GM12878 (cell line): Measurements from ENCODE around the gene MEP1B. TPM values are rescaled to one million over a fixed set of nuclear protein-coding genes. Genes with fewer than 3 reads are reported as not detected.

Experiments used
- ATAC-seq: fragments of 200-7000 bp; cut with Tn5 transposase; 3 replicates; pipeline ENCODE4 v1.9.1; 2020; ENCODE audit warnings: mild to moderate bottlenecking, moderate library complexity
- BruUV-seq: library from RNA; stranded (reverse); fragments of 400-500 nt; replicated peaks from 2 replicates; lab custom pipeline; 2021; lab: Mats Ljungman, UMichigan
- CTCF ChIA-PET: fragments of 300-600 bp; sonication (Branson Sonifier 250); formaldehyde crosslinking; extraction: SDS; loops from one replicate; lab custom pipeline; 2021; ENCODE audit warnings: inconsistent platforms; lab: Yijun Ruan, JAX
- POLR2A ChIA-PET: fragments of 350-600 bp; formaldehyde crosslinking; extraction: SDS; loops from one replicate; lab custom pipeline; 2021; ENCODE audit warnings: inconsistent platforms; lab: Charles Lee
- RAD21 ChIA-PET: fragments of 300-600 bp; sonication (Branson Sonifier 250); formaldehyde crosslinking; loops from one replicate; lab custom pipeline; 2023; ENCODE audit warnings: antibody characterized with exemption; ENCODE audit not compliant: unreplicated experiment; lab: Charles Lee
- SMC1A ChIA-PET: fragments of 300-600 bp; sonication (Branson Sonifier 250); formaldehyde crosslinking; loops from one replicate; lab custom pipeline; 2023; ENCODE audit not compliant: unreplicated experiment, uncharacterized antibody; lab: Charles Lee
- DNase-seq: peaks from one replicate; pipeline ENCODE4 v3.0.0-alpha.2; 2011; ENCODE audit warnings: low read depth, low spot score
- FAIRE-seq: peaks from 3 replicates; lab custom pipeline; 2011; peaks lifted over from hg19 to GRCh38; lab: Jason Lieb, UNC
- H2AFZ ChIP-seq: 2 replicates; pipeline ENCODE4 v1.6.0; 2011; ENCODE audit warnings: low read depth, low read length, control low read depth; ENCODE audit not compliant: control insufficient read depth
- H3K27ac ChIP-seq: 2 replicates; pipeline ENCODE4 v1.5.1; 2011; ENCODE audit warnings: control low read depth; ENCODE audit not compliant: control insufficient read depth, insufficient read depth
- H3K27me3 ChIP-seq, 2 experiments: replicated peaks in 1 of 2; 2 replicates each; pipeline versions ENCODE4 v1.6.0 to v1.6.1; 2011; ENCODE audit warnings: low read length in 1 of 2; ENCODE audit not compliant: control insufficient read depth in 2 of 2, insufficient read depth in 2 of 2
- H3K36me3 ChIP-seq, 2 experiments: 2 replicates each; pipeline ENCODE4 v1.5.1; 2011; ENCODE audit warnings: low read length in 1 of 2; ENCODE audit not compliant: control insufficient read depth in 2 of 2, insufficient read depth in 2 of 2
- H3K4me1 ChIP-seq: 2 replicates; pipeline ENCODE4 v1.6.1; 2011; ENCODE audit warnings: mild to moderate bottlenecking, low read length, moderate library complexity, mixed read lengths; ENCODE audit not compliant: control insufficient read depth, insufficient read depth
- H3K4me2 ChIP-seq: 2 replicates; pipeline ENCODE4 v1.6.0; 2011; ENCODE audit warnings: control low read depth; ENCODE audit not compliant: control insufficient read depth, insufficient read depth
- H3K4me3 ChIP-seq: fragments of 200-600 bp; sonication (generic); 2 replicates; pipeline ENCODE4 v1.5.1; 2016
- H3K79me2 ChIP-seq: 2 replicates; pipeline ENCODE4 v1.6.0; 2011; ENCODE audit warnings: low read length; ENCODE audit not compliant: control insufficient read depth, insufficient read depth
- H3K9ac ChIP-seq: 2 replicates; pipeline ENCODE4 v1.8.0; 2011; ENCODE audit warnings: low read length, control low read depth, mixed read lengths; ENCODE audit not compliant: control insufficient read depth, insufficient read depth
- H3K9me3 ChIP-seq: replicated peaks from 3 replicates; pipeline ENCODE4 v1.5.1; 2011; ENCODE audit warnings: mild to moderate bottlenecking, low read length; ENCODE audit not compliant: control insufficient read depth, insufficient read depth
- H4K20me1 ChIP-seq: 2 replicates; pipeline ENCODE4 v1.6.0; 2011; ENCODE audit not compliant: control insufficient read depth, insufficient read depth
- CHD4 ChIP-seq: fragments of 200-600 bp; sonication (generic); IDR thresholded peaks from 2 replicates; pipeline ENCODE4 v1.6.1; 2016; ENCODE audit warnings: mild to moderate bottlenecking
- MTA2 ChIP-seq: fragments of 450-650 bp; IDR thresholded peaks from 2 replicates; pipeline ENCODE4 v1.6.1; 2016; ENCODE audit warnings: low read depth, mild to moderate bottlenecking, moderate library complexity
- POU2F2 ChIP-seq: IDR thresholded peaks from 3 replicates; pipeline ENCODE4 v1.6.1; 2011; ENCODE audit warnings: low read depth, mild to moderate bottlenecking, low read length, borderline replicate concordance
- SMAD1 ChIP-seq: fragments of 450-650 bp; IDR thresholded peaks from 2 replicates; pipeline ENCODE4 v1.6.1; 2018; ENCODE audit warnings: mild to moderate bottlenecking, low read depth; ENCODE audit not compliant: partially characterized antibody
- SUZ12 ChIP-seq: fragments of 200-600 bp; sonication (generic); IDR thresholded peaks from one replicate; pipeline ENCODE4 v1.6.1; 2018; ENCODE audit warnings: antibody characterized with exemption, mild to moderate bottlenecking; ENCODE audit not compliant: unreplicated experiment
- WGBS: methylation state at CpG from one replicate; pipeline ENCODE4 v1.1.6; 2016; ENCODE audit warnings: low lambda C conversion rate; ENCODE audit not compliant: insufficient replicate concordance, insufficient coverage; ENCODE audit errors: missing lambda C conversion rate; 5-methylcytosine and 5-hydroxymethylcytosine counted together
- in situ Hi-C: fragments of 300-500 bp; cut with MboI; formaldehyde crosslinking; loops from 9 replicates; pipeline ENCODE4 v1.14.3; 2018; ENCODE audit warnings: mixed read lengths
- intact Hi-C: fragments of 100-400 bp; cut with micrococcal nuclease; formaldehyde crosslinking; loops from one replicate; pipeline ENCODE4 v1.14.2; 2022; ENCODE audit not compliant: unreplicated experiment
- polyA plus RNA-seq, 11 experiments: library from polyadenylated mRNA; depleted of rRNA in 4 of 11; unstranded in 6 of 11; stranded (reverse) in 5 of 11; fragments of >200 nt; fragmentation: Nextera tagmentation in 4 of 11; fragmentation: Illumina TruSeq in 1 of 11; extraction: Ambion mirVana in 4 of 11; extraction: Trizol in 1 of 11; gene quantifications; 1 replicate in 1 of 11; 2 replicates in 10 of 11; pipeline versions ENCODE4 v1.2.1 to v1.2.3, GENCODE V29; 2011 to 2016; ENCODE audit warnings: inconsistent platforms in 2 of 11, missing spikeins in 2 of 11, low read depth in 1 of 11
- total RNA-seq, 4 experiments: library from RNA; depleted of rRNA in 3 of 4; stranded (reverse); fragments of >200 nt in 3 of 4; fragmentation: Illumina TruSeq in 1 of 4; extraction: Trizol in 1 of 4; gene quantifications; 2 replicates each; pipeline versions ENCODE4 v1.2.1 to v1.2.3, GENCODE V29; 2013 to 2021
- TF ChIP-seq, protein P1 (sequence below): IDR thresholded peaks from 2 replicates; pipeline ENCODE4 v1.6.1; 2011; ENCODE audit warnings: borderline replicate concordance, low read depth, mild to moderate bottlenecking, moderate library complexity, low read length; ENCODE audit not compliant: insufficient read depth, poor library complexity, severe bottlenecking

MEP1B gene
- total and polyA plus RNA-seq, 10 of the 15 experiments (the other 5 are each of a cell fraction or from before 2014, with no cell fraction given) = 0.04 to 0.05 TPM; not detected in 8

DNA sequence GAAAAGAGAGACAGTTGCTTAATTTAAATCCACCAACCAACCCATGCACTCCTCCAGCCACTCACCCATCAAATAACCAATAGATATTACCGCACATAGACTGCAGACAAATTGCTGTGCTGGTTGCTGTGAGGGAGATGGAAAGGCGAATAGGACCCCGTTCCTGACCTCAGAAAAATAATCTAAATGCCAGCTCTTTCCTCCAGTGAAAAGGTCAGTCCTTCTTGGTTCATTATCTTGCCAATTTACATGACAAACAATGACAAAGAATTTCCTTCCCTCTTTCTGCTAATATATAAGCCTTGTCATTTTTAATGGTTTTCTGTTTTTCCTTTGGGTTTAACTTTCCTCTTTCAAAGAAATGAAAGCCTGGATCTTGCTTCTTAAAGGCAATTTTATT, 61.6 kb downstream of the MEP1B start (continued):
- TF ChIP-seq, protein P1, sequence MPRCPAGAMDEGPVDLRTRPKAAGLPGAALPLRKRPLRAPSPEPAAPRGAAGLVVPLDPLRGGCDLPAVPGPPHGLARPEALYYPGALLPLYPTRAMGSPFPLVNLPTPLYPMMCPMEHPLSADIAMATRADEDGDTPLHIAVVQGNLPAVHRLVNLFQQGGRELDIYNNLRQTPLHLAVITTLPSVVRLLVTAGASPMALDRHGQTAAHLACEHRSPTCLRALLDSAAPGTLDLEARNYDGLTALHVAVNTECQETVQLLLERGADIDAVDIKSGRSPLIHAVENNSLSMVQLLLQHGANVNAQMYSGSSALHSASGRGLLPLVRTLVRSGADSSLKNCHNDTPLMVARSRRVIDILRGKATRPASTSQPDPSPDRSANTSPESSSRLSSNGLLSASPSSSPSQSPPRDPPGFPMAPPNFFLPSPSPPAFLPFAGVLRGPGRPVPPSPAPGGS = no peak
- no peak for TF ChIP-seq CHD4
- no peak for TF ChIP-seq SMAD1

DNA sequence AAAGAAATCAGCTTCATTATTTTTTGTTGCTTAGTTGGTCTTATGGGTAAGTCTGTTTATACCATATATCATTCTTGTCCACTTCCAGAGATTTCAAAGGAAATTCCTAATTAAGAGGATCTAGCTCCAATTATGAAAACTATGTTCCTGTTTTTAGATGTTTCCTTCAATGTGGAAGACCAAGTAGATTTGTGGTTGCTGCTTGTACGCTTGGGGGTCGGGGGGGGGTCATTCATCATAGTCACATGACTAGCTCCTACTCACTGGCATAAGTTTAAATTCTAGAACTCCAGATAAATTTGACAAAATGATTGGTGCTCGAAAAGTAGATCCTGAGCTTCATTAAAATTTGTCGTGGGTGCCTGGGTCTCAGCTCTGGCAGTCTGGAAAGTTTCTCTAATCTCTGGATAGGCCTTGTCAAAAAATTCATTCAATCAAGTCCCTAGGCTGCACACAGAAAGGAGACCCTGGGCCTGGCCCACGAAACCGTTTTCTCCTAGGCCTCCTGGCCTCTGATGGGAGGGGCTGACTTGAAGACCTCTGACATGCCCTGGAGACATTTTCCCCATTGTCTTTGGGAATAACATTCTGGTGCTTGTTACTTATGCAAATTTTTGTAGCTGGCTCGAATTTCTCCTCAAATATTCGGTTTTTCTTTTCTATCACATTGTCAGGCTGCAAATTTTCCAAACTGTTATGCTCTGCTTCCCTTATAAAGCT, 62.5 kb downstream of the MEP1B start:
- TF ChIP-seq MTA2 (no peak), POU2F2 (no peak), SUZ12 (no peak)
- H3K27ac ChIP-seq = no peak overlapping the region
- ChIA-PET POLR2A (no interaction called here), SMC1A (no interaction called here), CTCF (interaction anchor here (0.6 to 1.0 kb wide), 3 partner anchors 14 to 1558 kb away, joined by 3 to 4 read pairs (median 3); no protein-coding TSS in a partner anchor), RAD21 (no interaction called here)
- H3K4me3 ChIP-seq = no peak overlapping the region
- 5% methylated on average over 8 of the region's 8 CpGs for WGBS
- ATAC-seq (no peak), FAIRE-seq (no peak), DNase-seq (no peak)
- H4K20me1 ChIP-seq = no peaks in the 10 kb centered on the region
- no peaks in the 10 kb centered on the region for H3K79me2 ChIP-seq
- in situ Hi-C loops = no loop called here
- H3K9ac ChIP-seq = no peak overlapping the region
- no peaks in the 10 kb centered on the region for H3K9me3 ChIP-seq
- no peaks in the 10 kb centered on the region for H3K4me1 ChIP-seq
- no peak overlapping the region for H2AFZ ChIP-seq
- no peak overlapping the region for H3K4me2 ChIP-seq
- no TSS peak for BruUV-seq
- intact Hi-C loops = no loop called here
- H3K27me3 ChIP-seq = no peaks in the 10 kb centered on the region; a peak in 2 of 4 replicates
- no peaks in the 10 kb centered on the region for H3K36me3 ChIP-seq
